Ramos (cell line): ENCODE measurements around the gene ABCC9.
"Not testable (repeated sequence)": the region's sequence is repeated elsewhere in the genome, so short reads cannot be mapped to it uniquely, and the experiment has no call there.

Experiments
- in situ Hi-C: fragments of 300-500 bp; cut with MboI; formaldehyde crosslinking; loops from one replicate; pipeline ENCODE4 v1.14.3; 2022; ENCODE audit warnings: low sequenced_read_pairs; ENCODE audit not compliant: unreplicated experiment

The ABCC9 gene

GRCh38 chr12:21825886-21826617, 115.2 kb downstream of the ABCC9 start:
- in situ Hi-C loops, result no loop called here

- in situ Hi-C loops, result no loop called here
Measured at GRCh38 chr12:21823581-21823980, 117.6 kb downstream of the ABCC9 start.

GRCh38 chr12:21819678-21820077, 121.5 kb downstream of the ABCC9 start:
- in situ Hi-C loops, result no loop called here

GRCh38 chr12:21819236-21819635, 122.0 kb downstream of the ABCC9 start:
- in situ Hi-C loops, result no loop called here

GRCh38 chr12:21818627-21819026, 122.6 kb downstream of the ABCC9 start:
- in situ Hi-C loops, result no loop called here

GRCh38 chr12:21815306-21816062, 125.7 kb downstream of the ABCC9 start:
- in situ Hi-C loops, result no loop called here

GRCh38 chr12:21814814-21815213, 126.4 kb downstream of the ABCC9 start:
- in situ Hi-C loops, result no loop called here

GRCh38 chr12:21814327-21814726, 126.9 kb downstream of the ABCC9 start:
- in situ Hi-C loops, result no loop called here

GRCh38 chr12:21813751-21814150, 127.5 kb downstream of the ABCC9 start:
- in situ Hi-C loops, result no loop called here

GRCh38 chr12:21813125-21813524, 128.1 kb downstream of the ABCC9 start:
- in situ Hi-C loops, result no loop called here

- in situ Hi-C loops, result not testable (repeated sequence)
Measured at GRCh38 chr12:21812340-21812739, 128.9 kb downstream of the ABCC9 start.

- in situ Hi-C loops, result no loop called here
Measured at GRCh38 chr12:21809100-21809499, 132.1 kb downstream of the ABCC9 start.

- in situ Hi-C loops, result no loop called here
Measured at GRCh38 chr12:21806255-21806654, 135.0 kb downstream of the ABCC9 start.

GRCh38 chr12:21801522-21802288, 139.5 kb downstream of the ABCC9 start:
- in situ Hi-C loops, result no loop called here

GRCh38 chr12:21800011-21800410, 141.2 kb downstream of the ABCC9 start:
- in situ Hi-C loops, result no loop called here

GRCh38 chr12:21797539-21797938, 143.7 kb downstream of the ABCC9 start:
- in situ Hi-C loops, result no loop called here

GRCh38 chr12:21795648-21796328, 145.4 kb downstream of the ABCC9 start:
- in situ Hi-C loops, result no loop called here

- in situ Hi-C loops, result not testable (repeated sequence)
Measured at GRCh38 chr12:21794807-21795595, 146.2 kb downstream of the ABCC9 start.

- in situ Hi-C loops, result not testable (repeated sequence)
Measured at GRCh38 chr12:21789687-21790086, 151.5 kb downstream of the ABCC9 start.
